Breast epithelium (tissue), 3 donors: Measurements from ENCODE around the gene GATAD2A.
"Not testable (repeated sequence)": the region's sequence is repeated elsewhere in the genome, so short reads cannot be mapped to it uniquely, and the experiment has no call there.

Experiments
- CTCF ChIP-seq, 3 donors: fragments of 450-650 bp; IDR thresholded peaks; one replicate each; pipeline ENCODE4 v1.5.1; 2016 to 2017; ENCODE audit warnings: antibody characterized with exemption in 3 of 3, mild to moderate bottlenecking in 3 of 3, moderate library complexity in 3 of 3
- POLR2A ChIP-seq: fragments of 450-650 bp; IDR thresholded peaks from one replicate; pipeline ENCODE4 v1.6.1; 2016; ENCODE audit warnings: antibody characterized with exemption, mild to moderate bottlenecking, moderate library complexity
- POLR2AphosphoS5 ChIP-seq, 3 donors: sonication (generic); formaldehyde crosslinking; IDR thresholded peaks; one replicate each; pipeline ENCODE4 v1.6.1; 2017; ENCODE audit warnings: antibody characterized with exemption in 3 of 3

GRCh38 chr19:19455166-19455919 lies 49.9 kb downstream of the GATAD2A start:
- not testable (repeated sequence) for TF ChIP-seq CTCF (IDR thresholded peaks at IDR 0.05); POLR2AphosphoS5 (IDR thresholded peaks at IDR 0.05); POLR2A
